Activated CD8-positive, alpha-beta memory T cell treated with anti-CD3 and anti-CD28 coated beads, Interleukin-2, amount 50 U/mL, for 1 hour (primary cell): ENCODE results near the gene MRC1.

Experiments used
- DNase-seq: peaks from one replicate; pipeline ENCODE4 v3.0.0-alpha.2; 2020; ENCODE audit errors: extremely low read depth

MRC1 gene

DNA sequence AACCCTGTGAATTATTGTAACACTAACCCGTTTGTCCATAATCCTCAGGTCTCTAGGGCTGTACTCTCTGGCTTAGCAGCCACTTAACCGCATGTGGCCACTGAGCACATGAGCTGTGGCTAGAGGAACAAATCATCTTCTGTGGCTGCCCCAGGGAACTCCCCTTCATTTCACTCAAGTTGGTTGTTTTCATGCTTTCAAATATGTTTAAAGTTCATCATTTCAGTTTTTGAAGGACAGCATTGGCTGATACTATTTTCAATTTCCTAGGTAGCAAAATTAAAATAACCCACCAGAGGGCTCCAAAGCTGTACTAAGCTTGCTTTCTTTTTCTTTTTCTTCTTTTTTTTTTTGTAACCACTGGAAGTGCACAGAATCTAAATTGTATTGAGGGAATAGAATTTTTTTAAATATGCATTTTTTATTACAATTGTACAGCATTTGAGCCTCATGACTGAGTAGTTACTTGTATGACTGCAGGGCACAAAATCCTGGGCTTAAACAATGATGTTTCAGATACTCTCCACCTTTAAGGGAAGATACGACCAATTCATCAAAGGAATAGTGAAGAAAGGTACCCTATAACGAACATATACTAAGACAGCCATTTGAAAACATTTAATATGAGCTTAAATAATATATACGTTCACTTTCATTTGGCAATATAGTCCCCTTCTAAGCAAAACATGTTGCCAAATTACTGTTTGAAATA, 38.6 kb downstream of the MRC1 start:
- DNase-seq = no peak

DNA sequence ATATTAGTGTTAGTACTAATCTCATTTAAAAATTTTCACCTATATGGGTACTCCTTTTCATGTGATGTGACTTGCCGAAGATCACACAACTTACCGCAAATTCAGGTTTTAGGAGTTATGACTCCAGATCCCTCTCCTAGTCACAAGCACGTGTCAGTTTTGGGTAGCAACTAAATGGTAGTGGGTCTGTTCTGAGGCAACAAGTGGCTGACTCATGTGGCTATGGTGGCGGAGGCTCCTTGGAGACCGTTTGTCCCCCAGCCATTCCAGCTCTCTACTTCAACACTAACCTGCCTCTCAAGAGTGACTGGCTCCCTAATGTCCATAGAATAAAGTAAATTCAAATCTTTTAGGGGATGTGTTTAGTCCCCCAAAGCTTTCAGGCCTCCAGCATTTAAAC, 39.5 kb downstream of the MRC1 start:
- no peak for DNase-seq

DNA sequence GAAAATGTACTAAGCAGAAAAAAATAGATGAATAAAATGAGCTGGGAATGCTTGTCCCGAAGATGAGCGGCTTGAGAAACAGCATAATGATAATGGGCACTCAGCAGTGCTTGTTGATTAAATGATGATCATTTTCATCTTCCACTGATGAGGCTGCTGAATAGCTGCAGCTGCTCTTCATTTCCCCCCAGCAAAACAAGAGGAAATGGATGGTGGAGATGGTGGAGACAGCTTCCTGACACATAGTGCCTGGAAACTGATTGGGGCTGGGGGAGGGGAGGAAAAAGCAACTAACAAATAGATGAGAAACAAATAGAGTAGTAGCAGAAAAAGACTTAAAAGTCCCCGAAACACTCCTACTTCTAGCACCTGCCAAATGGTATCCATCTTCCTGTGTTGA, 41.4 kb downstream of the MRC1 start:
- DNase-seq = no peak

DNA sequence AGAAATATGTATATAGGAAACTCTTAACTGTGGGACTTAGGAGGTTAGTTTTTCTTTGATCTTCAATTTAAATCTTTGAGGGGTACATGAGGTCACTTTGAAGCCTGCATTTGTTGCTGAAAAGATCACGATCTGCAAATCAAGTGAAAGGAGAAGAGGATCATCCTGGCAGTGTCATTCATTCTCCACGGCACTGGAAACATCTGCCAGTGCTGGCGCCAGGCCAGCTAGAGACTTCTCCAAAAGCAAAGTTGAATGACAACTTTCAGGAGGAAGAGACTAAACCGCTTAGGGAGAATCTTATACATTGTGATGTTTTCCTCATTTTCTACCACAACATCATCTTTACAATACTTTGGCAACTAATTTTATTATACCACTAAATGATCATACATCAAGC, 42.5 kb downstream of the MRC1 start:
- no peak for DNase-seq

DNA sequence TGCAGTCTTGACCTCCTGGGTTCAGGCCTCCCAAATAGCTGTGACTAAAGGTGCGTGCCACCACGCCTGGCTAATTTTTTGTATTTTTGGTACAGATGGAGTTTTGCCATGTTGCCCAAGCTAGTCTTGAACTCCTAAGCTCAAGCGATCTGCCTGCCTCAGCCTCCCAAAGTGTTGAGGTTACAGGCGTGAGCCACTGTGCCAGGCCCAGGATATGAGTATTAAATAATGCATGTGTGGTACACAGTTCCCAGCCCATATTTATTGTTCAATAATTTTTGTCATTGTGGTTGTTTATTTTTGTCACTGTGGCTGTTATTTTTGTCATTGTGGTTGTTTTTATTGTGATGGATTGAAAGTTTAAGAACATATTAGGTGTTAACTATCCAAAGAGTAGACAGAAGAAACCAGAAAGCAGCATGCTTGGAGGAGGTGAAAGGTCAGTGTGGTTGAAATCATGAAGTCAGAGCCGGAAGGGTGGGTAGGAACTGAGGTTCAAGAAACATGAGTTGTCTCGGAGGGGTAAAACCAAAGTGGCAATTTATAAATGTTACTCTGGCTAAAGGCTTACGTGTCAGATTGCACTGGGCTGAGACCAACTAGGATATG, 45.0 kb downstream of the MRC1 start:
- no peak for DNase-seq

DNA sequence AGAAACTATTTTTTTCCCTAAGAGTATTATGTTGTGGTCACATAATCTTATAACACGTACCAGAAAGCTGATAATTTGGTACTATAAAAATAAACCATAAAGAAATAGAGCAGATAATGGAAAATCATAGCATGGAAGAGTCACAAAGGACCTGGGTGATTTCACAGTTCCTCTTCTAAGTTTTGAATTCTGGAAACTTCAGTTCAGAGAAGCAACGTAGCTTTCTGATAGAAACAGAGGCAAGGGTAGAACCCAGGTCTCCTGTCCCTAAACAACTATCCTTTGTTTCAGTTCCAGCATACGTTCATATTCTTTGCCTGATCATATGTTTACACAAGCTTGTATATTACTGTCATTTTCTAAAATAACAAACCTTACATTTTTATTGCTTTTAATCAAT, 47.9 kb downstream of the MRC1 start:
- no peak for DNase-seq

- DNase-seq = no peak
Measured at GRCh38 chr10:17859492-17860156, 50.5 kb downstream of the MRC1 start.

GRCh38 chr10:17861760-17862159, 52.6 kb downstream of the MRC1 start:
- DNase-seq = no peak

GRCh38 chr10:17865351-17865750, 56.2 kb downstream of the MRC1 start:
- DNase-seq = no peak

- no peak for DNase-seq
Measured at GRCh38 chr10:17866346-17866745, 57.2 kb downstream of the MRC1 start.

- DNase-seq = no peak
Measured at GRCh38 chr10:17867056-17867455, 57.9 kb downstream of the MRC1 start.

DNA sequence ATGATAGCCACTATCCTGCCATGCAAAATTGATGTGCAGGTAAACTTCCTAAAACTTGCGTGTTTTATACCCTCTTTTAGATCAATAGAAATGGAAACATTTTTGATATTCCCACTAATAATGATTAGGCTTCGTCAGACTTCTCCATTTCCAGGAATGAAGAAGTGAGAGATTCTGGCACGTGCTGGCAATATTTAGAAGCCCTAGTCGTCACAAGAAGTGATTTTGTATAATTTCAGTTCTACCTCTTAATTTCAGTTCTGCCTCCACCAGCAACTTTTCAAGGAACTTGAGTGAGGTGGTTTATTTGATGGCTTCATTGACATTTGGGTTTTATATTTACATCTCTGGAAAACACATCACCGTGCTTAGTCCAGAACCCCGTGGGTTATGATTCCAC, 61.9 kb downstream of the MRC1 start:
- no peak for DNase-seq

- no peak for DNase-seq
Measured at GRCh38 chr10:17872191-17873091, 63.3 kb downstream of the MRC1 start.

GRCh38 chr10:17873946-17874345, 64.8 kb downstream of the MRC1 start:
- DNase-seq = no peak

DNA sequence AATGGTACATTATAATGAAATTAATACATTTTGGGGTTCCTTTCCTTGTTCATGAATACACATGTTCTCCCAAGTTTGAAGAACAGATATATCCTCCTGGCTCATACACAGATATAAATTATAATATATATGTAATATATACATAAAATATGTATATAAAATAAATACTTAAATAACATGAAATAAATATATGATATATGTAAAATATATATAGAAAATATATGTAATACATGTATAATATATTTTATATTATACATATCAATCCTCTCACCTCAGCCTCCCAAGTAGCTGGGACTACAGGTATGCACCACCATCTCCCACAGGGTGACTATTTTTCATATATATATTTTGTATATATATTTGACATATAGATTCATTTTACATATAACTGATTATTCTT, 68.0 kb downstream of the MRC1 start:
- no peak for DNase-seq

DNA sequence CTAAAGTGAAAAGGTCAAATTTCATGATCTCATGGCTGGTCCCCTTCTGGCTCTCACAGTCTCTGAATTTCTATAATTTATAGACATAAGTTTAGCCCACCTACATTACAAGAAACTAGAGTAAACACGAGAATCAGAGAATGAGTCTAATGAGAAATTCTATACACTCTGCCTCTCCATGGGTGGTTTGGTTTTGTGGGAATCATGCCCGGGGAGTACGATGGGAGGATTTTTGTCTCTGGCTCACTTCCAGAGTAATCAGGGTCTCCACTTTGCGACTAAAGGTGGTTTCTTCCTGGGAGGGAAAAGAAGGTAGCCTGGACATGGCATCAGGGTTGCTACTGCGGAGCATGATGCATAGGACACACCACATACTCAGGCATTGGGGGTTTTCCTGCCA, 69.7 kb downstream of the MRC1 start:
- no peak for DNase-seq

DNA sequence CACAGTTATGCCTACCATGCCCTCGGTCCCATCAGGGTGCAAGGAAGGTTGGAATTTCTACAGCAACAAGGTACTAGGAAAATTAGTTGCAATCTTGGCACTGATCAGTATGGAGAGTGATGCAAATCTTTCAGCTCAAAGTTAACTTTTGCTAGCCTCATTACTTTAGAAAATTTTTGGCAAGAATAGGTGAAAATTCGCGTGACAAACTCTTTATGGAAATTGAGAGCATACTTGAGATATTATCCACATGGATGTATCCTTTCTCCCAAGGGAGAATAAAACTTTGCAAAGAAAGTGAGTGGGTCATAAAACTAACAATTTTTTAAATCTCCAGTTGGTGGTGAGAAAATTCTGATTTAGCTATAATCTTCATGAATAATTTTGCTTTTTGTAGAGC, 71.5 kb downstream of the MRC1 start:
- no peak for DNase-seq

GRCh38 chr10:17882557-17882956, 73.4 kb downstream of the MRC1 start:
- no peak for DNase-seq

GRCh38 chr10:17883621-17884020, 74.5 kb downstream of the MRC1 start:
- DNase-seq = no peak

- no peak for DNase-seq
Measured at GRCh38 chr10:17888189-17888588, 79.0 kb downstream of the MRC1 start.

GRCh38 chr10:17891435-17891834, 82.3 kb downstream of the MRC1 start:
- no peak for DNase-seq

GRCh38 chr10:17904564-17904963, 95.4 kb downstream of the MRC1 start:
- no peak for DNase-seq
